Fibroblast of lung (primary cell): Measurements from ENCODE around the gene ATP2B2. TPM values are rescaled to one million over a fixed set of nuclear protein-coding genes. Genes with fewer than 3 reads are reported as not detected.

Experiments used
- DNase-seq, 2 donors: peaks; one replicate each; pipeline versions ENCODE4 v3.0.0 to v3.0.0-alpha.2; 2010; ENCODE audit warnings: low read depth in 2 of 2
- H2AFZ ChIP-seq: 2 replicates; pipeline ENCODE4 v1.5.1; 2012; ENCODE audit warnings: low read length, control low read depth, inconsistent platforms
- H3K27ac ChIP-seq: 2 replicates; pipeline ENCODE4 v1.5.1; 2011; ENCODE audit warnings: low read length, control low read depth; ENCODE audit not compliant: insufficient read depth
- H3K27me3 ChIP-seq: 2 replicates; pipeline ENCODE4 v1.5.1; 2011; ENCODE audit warnings: mild to moderate bottlenecking, low read length; ENCODE audit not compliant: control insufficient read depth, insufficient read depth
- H3K36me3 ChIP-seq: 2 replicates; pipeline ENCODE4 v1.5.1; 2011; ENCODE audit warnings: low read length; ENCODE audit not compliant: control insufficient read depth, insufficient read depth
- H3K4me1 ChIP-seq: 2 replicates; pipeline ENCODE4 v1.5.1; 2011; ENCODE audit warnings: low read length; ENCODE audit not compliant: control insufficient read depth, insufficient read depth; ENCODE audit errors: extremely low read depth
- H3K4me2 ChIP-seq: 2 replicates; pipeline ENCODE4 v1.5.1; 2011; ENCODE audit warnings: low read length, control low read depth; ENCODE audit not compliant: insufficient read depth; ENCODE audit errors: extremely low read depth
- H3K4me3 ChIP-seq, 4 experiments: fragments of 200-600 bp in 1 of 4; sonication (generic) in 1 of 4; replicated peaks in 1 of 4; 2 replicates each; pipeline ENCODE4 v1.5.1; 2011 to 2016; ENCODE audit warnings: low read length in 4 of 4, low read depth in 3 of 4, mild to moderate bottlenecking in 3 of 4, control low read depth in 2 of 4, inconsistent platforms in 1 of 4, mixed read lengths in 1 of 4; ENCODE audit not compliant: insufficient read depth in 1 of 4; ENCODE audit errors: control extremely low read depth in 1 of 4
- H3K79me2 ChIP-seq: 2 replicates; pipeline ENCODE4 v1.5.1; 2012; ENCODE audit warnings: mild to moderate bottlenecking, low read length, inconsistent platforms; ENCODE audit not compliant: control insufficient read depth, insufficient read depth
- H3K9ac ChIP-seq: 2 replicates; pipeline ENCODE4 v1.5.1; 2011; ENCODE audit warnings: mild to moderate bottlenecking, low read length, control low read depth; ENCODE audit not compliant: insufficient read depth
- H3K9me3 ChIP-seq: 2 replicates; pipeline ENCODE4 v1.5.1; 2012; ENCODE audit warnings: low read depth, low read length; ENCODE audit not compliant: control insufficient read depth, insufficient read depth
- H4K20me1 ChIP-seq: 2 replicates; pipeline ENCODE4 v1.5.1; 2011; ENCODE audit warnings: low read length; ENCODE audit not compliant: control insufficient read depth, insufficient read depth; ENCODE audit errors: extremely low read depth
- CTCF ChIP-seq, 2 donors: IDR thresholded peaks in 1 of 2; conservative IDR thresholded peaks in 1 of 2; 1 replicate in 1 of 2; 2 replicates in 1 of 2; pipeline ENCODE4 v1.5.1; 2011 to 2012; ENCODE audit warnings: low read length in 2 of 2, control low read depth in 1 of 2, inconsistent platforms in 1 of 2, low read depth in 1 of 2, mild to moderate bottlenecking in 1 of 2
- EZH2 ChIP-seq: IDR thresholded peaks from 2 replicates; pipeline ENCODE4 v1.5.1; 2012; ENCODE audit warnings: low read length, control low read depth, mild to moderate bottlenecking; ENCODE audit errors: missing control alignments
- polyA plus RNA-seq, 2 donors: library from polyadenylated mRNA; depleted of rRNA in 1 of 2; stranded (reverse) in 1 of 2; unstranded in 1 of 2; fragments of >200 nt; gene quantifications; 2 replicates each; pipeline ENCODE4 v1.2.1, GENCODE V29; 2011 to 2012; ENCODE audit warnings: missing spikeins in 1 of 2
- total RNA-seq: library from RNA; depleted of rRNA; stranded (reverse); fragments of >200 nt; gene quantifications from 2 replicates; pipeline ENCODE4 v1.2.1, GENCODE V29; 2014

ATP2B2 gene
- total and polyA plus RNA-seq, 2 donors (not counting 1 experiment from before 2014, with no cell fraction given) = not detected

DNA sequence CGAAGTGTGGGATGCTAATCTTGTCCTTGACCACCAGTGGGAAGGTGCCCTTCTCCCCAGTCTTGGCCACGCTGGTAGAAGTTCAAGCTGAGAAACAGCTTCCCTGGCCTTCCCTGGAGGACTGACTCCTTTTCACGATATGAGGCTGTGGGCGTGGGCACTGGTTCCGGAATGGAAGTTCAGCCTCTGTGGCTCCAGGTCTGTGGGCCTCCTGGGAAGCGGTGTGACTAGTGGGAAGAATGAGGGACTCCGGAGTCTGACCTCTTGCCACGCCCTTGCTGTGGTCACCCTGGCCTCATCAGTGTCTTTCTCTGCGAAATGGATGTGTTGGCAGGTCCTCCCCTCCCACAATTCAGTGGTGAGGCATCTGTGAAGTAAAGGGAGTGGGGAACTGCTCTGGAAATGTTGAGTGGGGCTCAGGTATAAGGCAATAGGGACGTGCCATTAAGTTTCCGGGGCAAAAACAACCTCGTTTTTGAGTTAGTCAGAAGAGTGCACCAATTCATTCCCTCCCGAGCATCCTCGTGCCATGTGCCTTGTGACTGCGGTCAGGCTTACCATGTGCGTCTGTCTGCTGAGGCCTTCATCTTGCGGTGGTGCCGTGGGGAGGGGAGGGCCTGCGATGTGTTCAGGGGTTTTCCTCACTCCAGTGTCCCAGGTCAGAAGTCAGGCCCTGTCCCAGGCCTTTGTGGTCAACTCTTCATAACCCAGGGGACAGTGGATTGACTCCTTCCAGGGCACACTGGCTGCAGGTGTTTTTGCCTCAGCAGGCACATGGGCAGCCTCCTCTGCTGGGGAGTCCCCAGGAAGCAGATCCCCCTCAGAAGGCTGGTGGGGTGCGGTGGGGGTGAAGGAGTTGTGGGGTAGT, 172.7 kb downstream of the ATP2B2 start:
- Histone ChIP-seq H4K20me1 (no peaks in the 10 kb centered on the region), H3K4me1 (no peaks in the 10 kb centered on the region), H3K36me3 (no peaks in the 10 kb centered on the region), H3K79me2 (no peaks in the 10 kb centered on the region), H3K4me3 (no peak overlapping the region), H3K27ac (no peak overlapping the region), H2AFZ (no peak overlapping the region), H3K27me3 (peaks cover 41% of the 10 kb centered on the region), H3K4me2 (no peak overlapping the region), H3K9ac (no peak overlapping the region), H3K9me3 (no peaks in the 10 kb centered on the region)
- DNase-seq = no peak
- TF ChIP-seq CTCF (conservative IDR thresholded peaks at IDR 0.05 in 1 of 2, IDR thresholded peaks at IDR 0.05 in 1 of 2; ENCODE audit: low read depth in 1 of 2, low read length in 2 of 2) (no peak), EZH2 (peak; percentile 27)

DNA sequence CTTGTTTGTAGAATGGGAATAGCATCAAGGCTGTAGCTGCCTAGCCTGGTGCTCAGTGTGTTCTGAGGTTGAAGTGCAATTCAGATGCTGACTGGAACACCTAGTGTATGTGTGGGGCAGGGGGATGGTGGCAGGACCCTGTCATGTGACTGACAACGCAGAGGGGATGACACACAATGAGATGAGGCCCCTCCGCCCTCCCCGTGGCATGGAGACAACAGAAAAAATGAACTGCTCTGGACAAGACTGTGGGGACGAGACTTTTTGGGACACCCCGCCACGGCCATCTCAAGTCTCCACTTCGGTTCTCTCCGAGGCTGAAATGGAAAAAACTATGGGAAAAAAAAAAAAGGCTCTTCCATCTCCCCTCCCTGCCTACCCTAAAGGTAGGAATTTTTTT, 174.1 kb downstream of the ATP2B2 start:
- Histone ChIP-seq H3K36me3 (no peaks in the 10 kb centered on the region), H2AFZ (no peak overlapping the region), H3K27ac (no peak overlapping the region), H3K9me3 (no peaks in the 10 kb centered on the region), H3K79me2 (no peaks in the 10 kb centered on the region), H3K4me3 (no peak overlapping the region), H3K9ac (no peak overlapping the region), H3K27me3 (peaks cover 55% of the 10 kb centered on the region), H3K4me1 (no peaks in the 10 kb centered on the region), H4K20me1 (no peaks in the 10 kb centered on the region), H3K4me2 (no peak overlapping the region)
- DNase-seq = no peak
- no peak for TF ChIP-seq CTCF (conservative IDR thresholded peaks at IDR 0.05 in 1 of 2, IDR thresholded peaks at IDR 0.05 in 1 of 2; ENCODE audit: low read depth in 1 of 2, low read length in 2 of 2)

DNA sequence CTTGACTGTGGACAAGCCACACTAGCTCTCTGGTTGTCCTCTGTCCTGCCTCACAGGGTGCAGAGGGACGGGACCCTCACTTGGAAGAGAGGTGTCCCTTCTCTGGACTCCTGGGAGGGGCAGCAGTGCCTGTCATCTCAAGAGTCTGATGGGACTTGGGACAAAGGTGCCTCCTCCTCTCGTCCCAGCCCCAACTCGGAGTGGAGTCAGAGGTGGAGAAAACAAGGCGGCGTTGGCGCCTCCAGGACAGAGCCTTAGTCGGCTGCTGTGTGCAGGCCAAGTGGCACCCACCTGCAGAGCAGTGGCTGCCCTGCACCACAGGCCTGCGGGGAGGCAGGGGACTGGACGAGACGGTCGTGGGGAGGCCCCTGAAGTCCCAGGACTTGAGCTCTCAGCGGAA, 175.1 kb downstream of the ATP2B2 start:
- DNase-seq = no peak
- no peak for TF ChIP-seq CTCF (conservative IDR thresholded peaks at IDR 0.05 in 1 of 2, IDR thresholded peaks at IDR 0.05 in 1 of 2; ENCODE audit: low read depth in 1 of 2, low read length in 2 of 2)
- TF ChIP-seq EZH2 = no peak
- Histone ChIP-seq H4K20me1 (no peaks in the 10 kb centered on the region), H3K9me3 (no peaks in the 10 kb centered on the region), H3K27ac (no peak overlapping the region), H3K4me1 (no peaks in the 10 kb centered on the region), H3K27me3 (peaks cover 60% of the 10 kb centered on the region), H3K4me2 (no peak overlapping the region), H3K36me3 (no peaks in the 10 kb centered on the region), H3K9ac (no peak overlapping the region), H3K79me2 (no peaks in the 10 kb centered on the region), H2AFZ (no peak overlapping the region), H3K4me3 (no peak overlapping the region)
